Muscle layer of duodenum (tissue), 2 donors: ENCODE results near the gene PDZD7.

Experiments
- H3K27ac ChIP-seq: one replicate; pipeline ENCODE4 v1.7.0; 2013; ENCODE audit warnings: mild to moderate bottlenecking, low read length
- H3K27me3 ChIP-seq: one replicate; pipeline ENCODE4 v1.7.0; 2013; ENCODE audit warnings: low read depth, mild to moderate bottlenecking, control low read depth, low read length
- H3K36me3 ChIP-seq, 2 donors: one replicate each; pipeline ENCODE4 v1.7.0; 2013; ENCODE audit warnings: low read length in 2 of 2, control low read depth in 1 of 2, mild to moderate bottlenecking in 1 of 2; ENCODE audit not compliant: insufficient read depth in 2 of 2, control insufficient read depth in 1 of 2
- H3K4me1 ChIP-seq, 2 donors: one replicate each; pipeline ENCODE4 v1.7.0; 2013; ENCODE audit warnings: low read length in 2 of 2, mild to moderate bottlenecking in 2 of 2, control low read depth in 1 of 2, moderate library complexity in 1 of 2; ENCODE audit not compliant: insufficient read depth in 2 of 2, control insufficient read depth in 1 of 2
- H3K4me3 ChIP-seq, 2 donors: one replicate each; pipeline ENCODE4 v1.7.0; 2013; ENCODE audit warnings: low read length in 2 of 2, low read depth in 1 of 2, mild to moderate bottlenecking in 1 of 2
- H3K9me3 ChIP-seq, 2 donors: one replicate each; pipeline ENCODE4 v1.7.0; 2013; ENCODE audit warnings: low read length in 2 of 2, control low read depth in 1 of 2, mild to moderate bottlenecking in 1 of 2; ENCODE audit not compliant: control insufficient read depth in 1 of 2
- donor health status: healthy.

Gene PDZD7

GRCh38 chr10:100998183-100998990 lies 32.5 kb downstream of the PDZD7 start:
- Histone ChIP-seq H3K27me3 (no peaks in the 10 kb centered on the region), H3K4me1 (peaks cover 18 to 41% of the 10 kb centered on the region in 2 donors), H3K36me3 (peaks cover 8 to 26% of the 10 kb centered on the region in 2 donors), H3K27ac (peak overlapping the region; percentile 97), H3K9me3 (no peaks in the 10 kb centered on the region), H3K4me3 (peak overlapping the region; percentile 59 to 82)

DNA sequence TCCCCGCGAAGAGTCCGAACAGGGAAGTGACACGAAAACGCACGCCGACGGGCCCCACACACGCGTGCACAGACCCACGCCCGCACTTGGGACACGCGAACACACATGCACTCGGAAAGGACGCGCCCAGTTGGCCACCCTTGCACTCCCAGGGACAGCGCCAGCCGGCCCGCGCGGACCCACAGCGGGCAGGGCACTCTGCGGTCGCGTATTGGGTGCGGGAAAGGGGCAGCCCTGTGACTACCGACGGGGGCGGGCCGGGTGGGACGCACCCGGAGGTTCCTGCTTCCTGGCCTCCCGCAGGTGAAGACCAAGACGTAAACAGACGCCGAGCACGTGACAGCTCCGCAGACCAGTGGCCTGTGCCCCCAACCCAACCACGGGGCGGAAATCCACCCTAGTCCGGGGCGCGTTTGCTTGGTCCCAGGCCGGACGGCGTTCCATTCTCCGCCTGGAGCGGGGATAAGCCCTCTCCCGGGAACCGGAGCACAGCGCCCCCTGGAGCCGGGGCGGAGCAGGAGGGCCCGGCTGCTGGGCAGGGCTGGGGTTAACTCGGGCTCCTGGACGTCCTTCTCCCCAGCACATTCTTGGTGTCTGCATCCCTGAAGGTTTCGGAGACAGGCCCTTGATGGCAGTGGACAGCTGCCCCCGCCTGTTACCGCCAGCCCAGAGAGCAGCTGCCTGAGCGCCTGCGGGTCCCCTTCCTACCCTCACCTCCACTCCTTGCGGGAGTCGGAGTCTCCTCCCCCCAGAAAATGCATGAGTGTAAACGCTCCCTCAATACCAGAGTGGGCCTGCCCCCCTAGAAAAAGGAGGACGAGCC lies 33.4 kb downstream of the PDZD7 start:
- Histone ChIP-seq H3K27me3 (no peaks in the 10 kb centered on the region), H3K9me3 (no peaks in the 10 kb centered on the region), H3K36me3 (peaks cover 12 to 26% of the 10 kb centered on the region in 2 donors), H3K4me1 (peaks cover 18 to 39% of the 10 kb centered on the region in 2 donors), H3K4me3 (peak overlapping the region; percentile 59 to 82), H3K27ac (peak overlapping the region; percentile 97)

- H3K27ac ChIP-seq, result peak overlapping the region; percentile 31
- peaks cover 14 to 31% of the 10 kb centered on the region in 2 donors for H3K4me1 ChIP-seq
- H3K36me3 ChIP-seq, result peaks cover 9 to 26% of the 10 kb centered on the region in 2 donors
- peak overlapping the region; percentile 59 to 82 for H3K4me3 ChIP-seq
- no peaks in the 10 kb centered on the region for H3K27me3 ChIP-seq
- no peaks in the 10 kb centered on the region for H3K9me3 ChIP-seq
Observed at GRCh38 chr10:100996678-100997359, 34.1 kb downstream of the PDZD7 start.

- H3K36me3 ChIP-seq, result peaks cover 21 to 36% of the 10 kb centered on the region in 2 donors
- H3K4me3 ChIP-seq, result no peak overlapping the region
- H3K4me1 ChIP-seq, result peaks cover 4 to 17% of the 10 kb centered on the region in 2 donors
- no peaks in the 10 kb centered on the region for H3K27me3 ChIP-seq
- H3K9me3 ChIP-seq, result no peaks in the 10 kb centered on the region
- H3K27ac ChIP-seq, result no peak overlapping the region
Observed at GRCh38 chr10:100995181-100995580, 35.7 kb downstream of the PDZD7 start.

GRCh38 chr10:100993986-100994708 lies 36.8 kb downstream of the PDZD7 start:
- Histone ChIP-seq H3K27me3 (no peaks in the 10 kb centered on the region), H3K27ac (no peak overlapping the region), H3K9me3 (no peaks in the 10 kb centered on the region), H3K4me3 (no peak overlapping the region), H3K4me1 (peaks cover 4 to 16% of the 10 kb centered on the region in 2 donors), H3K36me3 (peaks cover 26 to 36% of the 10 kb centered on the region in 2 donors)

DNA sequence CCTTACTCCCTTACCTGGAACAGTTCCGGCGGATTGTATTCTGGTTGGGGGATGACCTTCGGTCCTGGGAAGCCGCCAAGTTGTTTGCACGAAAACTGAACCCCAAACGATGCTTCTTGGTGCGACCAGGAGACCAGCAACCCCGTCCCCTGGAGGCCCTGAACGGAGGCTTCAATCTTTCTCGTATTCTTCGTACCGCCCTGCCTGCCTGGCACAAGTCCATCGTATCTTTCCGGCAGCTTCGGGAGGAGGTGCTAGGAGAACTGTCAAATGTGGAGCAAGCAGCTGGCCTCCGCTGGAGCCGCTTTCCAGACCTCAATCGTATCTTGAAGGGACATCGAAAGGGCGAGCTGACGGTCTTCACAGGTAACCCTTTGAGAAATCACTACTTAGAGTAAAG lies 41.8 kb downstream of the PDZD7 start:
- H3K27me3 ChIP-seq, result no peaks in the 10 kb centered on the region
- H3K9me3 ChIP-seq, result no peaks in the 10 kb centered on the region
- peaks cover 31% of the 10 kb centered on the region in 2 donors for H3K36me3 ChIP-seq
- no peak overlapping the region for H3K4me3 ChIP-seq
- H3K27ac ChIP-seq, result no peak overlapping the region
- peaks cover 13 to 22% of the 10 kb centered on the region in 2 donors for H3K4me1 ChIP-seq

DNA sequence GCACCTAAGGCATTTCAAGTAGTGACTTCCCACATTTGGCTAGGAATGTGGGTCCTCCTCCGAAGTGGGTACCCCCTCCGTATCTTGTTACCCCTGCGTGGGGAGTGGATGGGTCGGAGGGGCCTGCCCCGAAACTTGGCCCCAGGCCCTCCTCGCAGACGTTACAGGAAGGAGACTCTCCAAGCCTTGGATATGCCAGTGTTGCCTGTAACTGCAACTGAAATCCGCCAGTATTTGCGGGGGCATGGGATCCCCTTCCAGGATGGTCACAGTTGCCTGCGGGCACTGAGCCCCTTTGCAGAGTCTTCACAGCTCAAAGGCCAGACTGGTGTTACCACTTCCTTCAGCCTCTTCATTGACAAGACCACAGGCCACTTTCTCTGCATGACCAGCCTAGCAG lies 42.8 kb downstream of the PDZD7 start:
- H3K4me3 ChIP-seq, result peak overlapping the region; percentile 91 to 99
- no peaks in the 10 kb centered on the region for H3K27me3 ChIP-seq
- H3K4me1 ChIP-seq, result peaks cover 13 to 22% of the 10 kb centered on the region in 2 donors
- no peak overlapping the region for H3K27ac ChIP-seq
- no peaks in the 10 kb centered on the region for H3K9me3 ChIP-seq
- H3K36me3 ChIP-seq, result peaks cover 24 to 29% of the 10 kb centered on the region in 2 donors

GRCh38 chr10:100987685-100988049 lies 43.3 kb downstream of the PDZD7 start:
- Histone ChIP-seq H3K4me1 (peaks cover 13 to 22% of the 10 kb centered on the region in 2 donors), H3K4me3 (peak overlapping the region; percentile 91 to 99), H3K27me3 (no peaks in the 10 kb centered on the region), H3K9me3 (no peaks in the 10 kb centered on the region), H3K36me3 (peaks cover 27 to 30% of the 10 kb centered on the region in 2 donors), H3K27ac (no peak overlapping the region)

- H3K4me3 ChIP-seq, result peak within 1 kb of the TSS; percentile 91 to 99
- H3K9me3 ChIP-seq, result no peaks in the 10 kb centered on the region
- H3K27me3 ChIP-seq, result no peaks in the 10 kb centered on the region
- peaks cover 27 to 31% of the 10 kb centered on the region in 2 donors for H3K36me3 ChIP-seq
- peaks cover 13 to 22% of the 10 kb centered on the region in 2 donors for H3K4me1 ChIP-seq
- no peak within 1 kb of the TSS for H3K27ac ChIP-seq
Observed at GRCh38 chr10:100986952-100987684, 43.8 kb downstream of the PDZD7 start, which contains the start of the genes MRPL43 and TWNK. Gene MRPL43 (minus strand): TSS chr10:100987497. CDS start chr10:100987443, 54 bp downstream. Gene TWNK (plus strand): TSS chr10:100987543. CDS start chr10:100988211, 668 bp downstream.

DNA sequence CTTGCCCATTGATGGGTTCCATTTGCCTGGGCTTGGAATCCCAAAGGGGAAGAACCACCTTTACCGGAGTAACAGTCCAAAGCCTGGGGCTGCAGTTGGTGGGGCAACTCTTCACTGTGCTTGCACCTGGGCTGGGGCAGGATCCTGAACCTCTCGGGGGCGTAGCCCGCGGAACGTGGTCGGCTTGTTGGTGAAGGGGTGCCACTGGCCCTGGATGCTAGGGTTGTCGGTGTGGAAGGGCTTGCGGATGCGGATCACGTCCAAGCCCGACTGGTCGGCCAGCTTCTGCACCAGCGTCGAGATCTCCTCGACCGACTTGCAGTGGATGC lies 44.3 kb downstream of the PDZD7 start:
- peak overlapping the region; percentile 91 to 99 for H3K4me3 ChIP-seq
- no peak overlapping the region for H3K27ac ChIP-seq
- H3K36me3 ChIP-seq, result peaks cover 27 to 31% of the 10 kb centered on the region in 2 donors
- no peaks in the 10 kb centered on the region for H3K9me3 ChIP-seq
- H3K4me1 ChIP-seq, result peaks cover 13 to 22% of the 10 kb centered on the region in 2 donors
- no peaks in the 10 kb centered on the region for H3K27me3 ChIP-seq
